WERI-Rb-1 (cell line): ENCODE measurements around the gene SELP.

ENCODE experiments used
- DNase-seq: peaks from one replicate; pipeline ENCODE4 v3.0.0-alpha.2; 2020
- H3K27ac ChIP-seq: fragments of 250-450 bp; sonication (Bioruptor Pico); 2 replicates; pipeline ENCODE4 v1.5.1; 2020; ENCODE audit warnings: mild to moderate bottlenecking, moderate library complexity
- H3K27me3 ChIP-seq: fragments of 250-450 bp; sonication (Bioruptor Pico); 2 replicates; pipeline ENCODE4 v1.5.1; 2021; ENCODE audit warnings: mild to moderate bottlenecking, low read depth, moderate library complexity; ENCODE audit not compliant: insufficient read depth, severe bottlenecking
- H3K36me3 ChIP-seq: fragments of 250-450 bp; sonication (Bioruptor Pico); 2 replicates; pipeline ENCODE4 v1.5.1; 2020; ENCODE audit warnings: mild to moderate bottlenecking, moderate library complexity
- H3K4me3 ChIP-seq: 2 replicates; pipeline ENCODE4 v1.5.1; 2011; ENCODE audit warnings: low read depth, mild to moderate bottlenecking, control low read depth, low read length
- H3K9me3 ChIP-seq: fragments of 250-450 bp; sonication (Bioruptor Pico); 2 replicates; pipeline ENCODE4 v1.5.1; 2021; ENCODE audit warnings: mild to moderate bottlenecking, moderate library complexity; ENCODE audit not compliant: severe bottlenecking
- TF ChIP-seq, protein P1 (sequence below): IDR thresholded peaks from 2 replicates; pipeline ENCODE4 v1.5.1; 2011; ENCODE audit warnings: low read depth, mild to moderate bottlenecking, control low read depth, inconsistent platforms, low read length

Gene SELP

DNA sequence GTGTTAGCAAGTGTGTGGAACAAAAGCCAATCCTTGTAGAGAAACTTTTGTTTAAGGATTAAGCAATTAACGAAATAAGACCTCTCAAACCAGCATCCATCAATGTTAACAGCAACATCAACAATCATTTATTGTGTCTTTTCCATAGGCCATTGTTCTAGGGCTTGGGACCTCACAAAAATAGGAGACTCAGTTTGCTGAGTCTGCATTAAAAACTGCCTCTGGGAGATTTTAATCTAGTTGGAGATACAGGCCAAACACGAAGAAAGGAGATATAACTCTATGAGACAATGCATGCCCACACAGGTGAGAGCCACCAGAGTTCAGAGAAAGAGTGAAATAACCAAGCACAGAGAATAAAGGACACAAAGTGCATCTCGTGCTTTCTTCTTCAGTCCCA is 14.4 kb upstream of the SELP start:
- TF ChIP-seq, protein P1, sequence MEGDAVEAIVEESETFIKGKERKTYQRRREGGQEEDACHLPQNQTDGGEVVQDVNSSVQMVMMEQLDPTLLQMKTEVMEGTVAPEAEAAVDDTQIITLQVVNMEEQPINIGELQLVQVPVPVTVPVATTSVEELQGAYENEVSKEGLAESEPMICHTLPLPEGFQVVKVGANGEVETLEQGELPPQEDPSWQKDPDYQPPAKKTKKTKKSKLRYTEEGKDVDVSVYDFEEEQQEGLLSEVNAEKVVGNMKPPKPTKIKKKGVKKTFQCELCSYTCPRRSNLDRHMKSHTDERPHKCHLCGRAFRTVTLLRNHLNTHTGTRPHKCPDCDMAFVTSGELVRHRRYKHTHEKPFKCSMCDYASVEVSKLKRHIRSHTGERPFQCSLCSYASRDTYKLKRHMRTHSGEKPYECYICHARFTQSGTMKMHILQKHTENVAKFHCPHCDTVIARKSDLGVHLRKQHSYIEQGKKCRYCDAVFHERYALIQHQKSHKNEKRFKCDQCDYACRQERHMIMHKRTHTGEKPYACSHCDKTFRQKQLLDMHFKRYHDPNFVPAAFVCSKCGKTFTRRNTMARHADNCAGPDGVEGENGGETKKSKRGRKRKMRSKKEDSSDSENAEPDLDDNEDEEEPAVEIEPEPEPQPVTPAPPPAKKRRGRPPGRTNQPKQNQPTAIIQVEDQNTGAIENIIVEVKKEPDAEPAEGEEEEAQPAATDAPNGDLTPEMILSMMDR = no peak
- Histone ChIP-seq H3K9me3 (no peaks in the 10 kb centered on the region), H3K27me3 (no peaks in the 10 kb centered on the region), H3K36me3 (no peaks in the 10 kb centered on the region), H3K27ac (no peak overlapping the region), H3K4me3 (no peak overlapping the region)
- DNase-seq = no peak

DNA sequence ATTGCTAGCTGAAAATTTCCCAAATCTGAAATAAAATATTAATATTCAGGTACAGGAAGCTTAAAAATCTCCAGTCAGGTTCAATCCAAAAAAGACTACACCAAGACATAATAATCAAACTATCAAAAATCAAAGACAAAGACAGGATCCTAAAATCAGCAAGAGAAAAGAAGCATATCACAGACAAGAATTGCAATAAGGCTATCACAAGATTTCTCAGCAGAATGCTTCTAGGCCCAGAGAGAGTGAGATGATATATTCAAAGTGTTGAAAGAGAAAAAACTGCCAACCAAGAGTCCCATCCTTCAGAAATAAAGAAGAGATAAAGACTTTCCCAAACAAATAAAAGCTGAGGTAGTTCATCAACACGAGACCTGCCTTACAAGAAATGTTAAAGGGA is 5.0 kb upstream of the SELP start:
- DNase-seq = no peak
- Histone ChIP-seq H3K36me3 (no peaks in the 10 kb centered on the region), H3K9me3 (no peaks in the 10 kb centered on the region), H3K27me3 (no peaks in the 10 kb centered on the region), H3K4me3 (no peak overlapping the region), H3K27ac (no peak overlapping the region)
- TF ChIP-seq, protein P1 = no peak

GRCh38 chr1:169634145-169634544 is 4.2 kb upstream of the SELP start:
- no peak for DNase-seq
- Histone ChIP-seq H3K27ac (no peak overlapping the region), H3K36me3 (no peaks in the 10 kb centered on the region), H3K4me3 (no peak overlapping the region), H3K9me3 (no peaks in the 10 kb centered on the region), H3K27me3 (no peaks in the 10 kb centered on the region)
- TF ChIP-seq, protein P1 = no peak

- Histone ChIP-seq H3K36me3 (no peaks in the 10 kb centered on the region), H3K27me3 (no peaks in the 10 kb centered on the region), H3K4me3 (no peak overlapping the region), H3K9me3 (no peaks in the 10 kb centered on the region), H3K27ac (no peak overlapping the region)
- DNase-seq = no peak
- TF ChIP-seq, protein P1 = no peak
Observed at GRCh38 chr1:169631249-169631648, 1.3 kb upstream of the SELP start.

GRCh38 chr1:169624912-169625311 is 5.0 kb downstream of the SELP start:
- no peak overlapping the region for H3K27ac ChIP-seq
- DNase-seq = no peak
- H3K4me3 ChIP-seq = no peak overlapping the region
- H3K9me3 ChIP-seq = no peaks in the 10 kb centered on the region
- no peaks in the 10 kb centered on the region for H3K27me3 ChIP-seq
- H3K36me3 ChIP-seq = no peaks in the 10 kb centered on the region
- TF ChIP-seq, protein P1 = no peak

- TF ChIP-seq, protein P1 = no peak
Observed at GRCh38 chr1:169624122-169624521, 5.8 kb downstream of the SELP start.

More at GRCh38 chr1:169624122-169624521, 5.8 kb downstream of the SELP start:
- no peak for DNase-seq
- H3K27ac ChIP-seq = no peak overlapping the region
- no peaks in the 10 kb centered on the region for H3K9me3 ChIP-seq
- H3K36me3 ChIP-seq = no peaks in the 10 kb centered on the region
- H3K4me3 ChIP-seq = no peak overlapping the region
- no peaks in the 10 kb centered on the region for H3K27me3 ChIP-seq
